DOHH2 (cell line): ENCODE results near the gene KIF21A.

ENCODE experiments used
- H3F3A ChIP-seq: fragments of 200-600 bp; sonication (generic), shearing (Covaris generic); 2 replicates; pipeline ENCODE4 v1.6.0; 2016; ENCODE audit warnings: antibody characterized with exemption, mild to moderate bottlenecking; ENCODE audit not compliant: control insufficient read depth, insufficient read depth
- H3K27ac ChIP-seq: fragments of 200-600 bp; sonication (generic); 2 replicates; pipeline ENCODE4 v1.5.1; 2014; ENCODE audit warnings: low read depth, mild to moderate bottlenecking, low read length, moderate library complexity
- H3K27me3 ChIP-seq: fragments of 200-600 bp; sonication (generic); 2 replicates; pipeline ENCODE4 v1.6.1; 2014; ENCODE audit warnings: mild to moderate bottlenecking, low read length, mixed read lengths; ENCODE audit not compliant: control insufficient read depth
- H3K36me3 ChIP-seq: fragments of 200-600 bp; sonication (generic); 2 replicates; pipeline ENCODE4 v1.6.1; 2014; ENCODE audit warnings: mild to moderate bottlenecking, low read length, moderate library complexity, mixed read lengths; ENCODE audit not compliant: control insufficient read depth
- H3K4me1 ChIP-seq: fragments of 200-600 bp; sonication (generic); 2 replicates; pipeline ENCODE4 v1.6.1; 2014; ENCODE audit warnings: mild to moderate bottlenecking, low read length, mixed read lengths; ENCODE audit not compliant: control insufficient read depth
- H3K4me2 ChIP-seq: fragments of 200-600 bp; sonication (generic); 2 replicates; pipeline ENCODE4 v1.6.0; 2014; ENCODE audit warnings: mild to moderate bottlenecking, low read length, moderate library complexity
- H3K4me3 ChIP-seq: fragments of 200-600 bp; sonication (generic); 2 replicates; pipeline ENCODE4 v1.5.1; 2014; ENCODE audit warnings: mild to moderate bottlenecking, low read length, mixed read lengths
- H3K79me2 ChIP-seq: fragments of 200-600 bp; sonication (generic); 2 replicates; pipeline ENCODE4 v1.6.1; 2014; ENCODE audit warnings: mild to moderate bottlenecking, low read length, mixed read lengths; ENCODE audit not compliant: control insufficient read depth
- H3K9me2 ChIP-seq: fragments of 200-600 bp; sonication (generic); replicated peaks from 2 replicates; pipeline ENCODE4 v1.6.1; 2014; ENCODE audit warnings: mild to moderate bottlenecking, low read length, mixed read lengths; ENCODE audit not compliant: control insufficient read depth
- H3K9me3 ChIP-seq: fragments of 200-600 bp; sonication (generic); 2 replicates; pipeline ENCODE4 v1.6.1; 2014; ENCODE audit warnings: antibody characterized with exemption, low read length, mixed read lengths; ENCODE audit not compliant: control insufficient read depth, insufficient read depth
- H4K20me1 ChIP-seq: fragments of 200-600 bp; sonication (generic); 2 replicates; pipeline ENCODE4 v1.6.0; 2014; ENCODE audit warnings: low read depth, mild to moderate bottlenecking, antibody characterized with exemption, low read length, moderate library complexity; ENCODE audit not compliant: control insufficient read depth, insufficient read depth
- CTCF ChIP-seq: fragments of 200-600 bp; sonication (generic); IDR thresholded peaks from one replicate; pipeline ENCODE4 v1.5.1; 2014; ENCODE audit warnings: antibody characterized with exemption, mild to moderate bottlenecking, low read depth, low read length; ENCODE audit not compliant: poor library complexity, severe bottlenecking
- EZH2phosphoT487 ChIP-seq: fragments of 200-600 bp; sonication (generic); IDR thresholded peaks from 2 replicates; pipeline ENCODE4 v1.6.1; 2017; ENCODE audit warnings: borderline replicate concordance, mild to moderate bottlenecking, antibody characterized with exemption, low read length, moderate library complexity, mixed read lengths

KIF21A gene

GRCh38 chr12:39365364-39366001 lies 77.4 kb downstream of the KIF21A start:
- Histone ChIP-seq H3K4me1 (no peaks in the 10 kb centered on the region), H3K9me2 (no peaks in the 10 kb centered on the region), H3K27me3 (no peaks in the 10 kb centered on the region), H3F3A (no peaks in the 10 kb centered on the region), H4K20me1 (no peaks in the 10 kb centered on the region), H3K36me3 (no peaks in the 10 kb centered on the region), H3K27ac (no peak overlapping the region), H3K79me2 (no peaks in the 10 kb centered on the region), H3K4me3 (no peak overlapping the region), H3K9me3 (no peaks in the 10 kb centered on the region), H3K4me2 (no peak overlapping the region)
- no peak for TF ChIP-seq CTCF
- no peak for TF ChIP-seq EZH2phosphoT487

- Histone ChIP-seq H4K20me1 (no peaks in the 10 kb centered on the region), H3K4me3 (no peak overlapping the region), H3K4me2 (no peak overlapping the region), H3K9me3 (no peaks in the 10 kb centered on the region), H3K9me2 (no peaks in the 10 kb centered on the region), H3K27me3 (no peaks in the 10 kb centered on the region), H3K4me1 (no peaks in the 10 kb centered on the region), H3K36me3 (no peaks in the 10 kb centered on the region), H3K27ac (no peak overlapping the region), H3K79me2 (no peaks in the 10 kb centered on the region), H3F3A (no peaks in the 10 kb centered on the region)
- no peak for TF ChIP-seq CTCF
- TF ChIP-seq EZH2phosphoT487, result no peak
These were observed 78.7 kb downstream of the KIF21A start for GRCh38 chr12:39364196-39364595.

GRCh38 chr12:39359645-39360044 lies 83.3 kb downstream of the KIF21A start:
- Histone ChIP-seq H3K4me1 (no peaks in the 10 kb centered on the region), H3K4me3 (no peak overlapping the region), H3K9me2 (no peaks in the 10 kb centered on the region), H3K4me2 (no peak overlapping the region), H3K27ac (no peak overlapping the region), H3K27me3 (peaks cover 4% of the 10 kb centered on the region), H3K9me3 (no peaks in the 10 kb centered on the region), H4K20me1 (no peaks in the 10 kb centered on the region), H3K36me3 (no peaks in the 10 kb centered on the region), H3F3A (no peaks in the 10 kb centered on the region), H3K79me2 (no peaks in the 10 kb centered on the region)
- TF ChIP-seq EZH2phosphoT487 (no peak), CTCF (no peak)
